ENCODE data around the gene TPK1. TPM values are rescaled to one million over a fixed set of nuclear protein-coding genes. Genes with fewer than 3 reads are reported as not detected.

The TPK1 gene
- total RNA-seq, 3 donors from 2014 or later: 11.4 to 14.2 (median 13.3) TPM

DNA sequence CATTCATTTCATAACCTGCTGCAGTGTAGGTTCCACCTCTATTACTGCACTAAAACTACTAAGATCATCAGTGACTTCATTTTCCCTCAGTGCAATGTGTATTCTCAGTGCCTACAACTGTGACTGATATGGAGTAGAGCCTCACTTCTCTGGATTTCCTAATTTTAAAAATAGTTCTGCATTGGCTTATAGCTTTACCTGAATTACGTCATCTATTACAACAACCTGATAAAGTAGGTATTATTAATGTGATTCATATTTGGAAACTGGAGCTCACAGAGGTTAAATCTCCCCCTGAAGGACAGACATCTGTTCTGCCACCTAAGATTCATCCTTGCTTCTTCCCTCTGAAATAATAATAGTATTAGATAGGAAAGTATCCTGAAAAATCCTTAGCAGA, 361.5 kb downstream of the TPK1 start:
- no peak overlapping the region for H3K4me3 ChIP-seq
- intact Hi-C loops (cut with DNase I, micrococcal nuclease): no loop called here
- ATAC-seq: no peak
- H3K4me1 ChIP-seq (ENCODE audit: low read depth): no peaks in the 10 kb centered on the region
- H3K36me3 ChIP-seq (ENCODE audit: low read depth): no peaks in the 10 kb centered on the region
- no peaks in the 10 kb centered on the region for H3K9me3 ChIP-seq
- TF ChIP-seq CTCF (IDR thresholded peaks at IDR 0.05): no peak
- no peak for DNase-seq

GRCh38 chr7:144473908-144474307, 361.9 kb downstream of the TPK1 start:
- H3K9me3 ChIP-seq: no peaks in the 10 kb centered on the region
- H3K4me3 ChIP-seq: no peak overlapping the region
- no peak for ATAC-seq
- no peak for TF ChIP-seq CTCF (IDR thresholded peaks at IDR 0.05)
- H3K4me1 ChIP-seq (ENCODE audit: low read depth): no peaks in the 10 kb centered on the region
- intact Hi-C loops (cut with DNase I, micrococcal nuclease): no loop called here
- DNase-seq: no peak
- H3K36me3 ChIP-seq (ENCODE audit: low read depth): no peaks in the 10 kb centered on the region

DNA sequence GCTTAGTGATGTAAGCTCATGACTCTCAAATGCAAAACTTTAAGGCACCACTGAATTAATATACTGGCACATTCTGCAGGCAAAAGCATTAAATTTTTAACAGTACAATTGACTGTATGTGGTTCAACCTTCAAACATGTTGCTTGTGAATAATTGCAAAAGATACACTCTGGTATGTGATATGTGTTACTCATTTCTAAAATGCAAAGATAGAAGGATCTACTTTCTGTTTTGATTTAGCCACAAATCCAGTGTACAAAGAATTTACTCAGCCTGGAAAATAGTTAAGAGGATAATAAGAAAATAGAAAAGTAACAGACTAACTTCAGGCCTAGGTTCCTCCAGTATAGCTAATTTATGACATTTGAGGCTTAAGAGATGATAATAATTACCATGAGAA, 365.8 kb downstream of the TPK1 start:
- H3K36me3 ChIP-seq (ENCODE audit: low read depth): no peaks in the 10 kb centered on the region
- H3K4me1 ChIP-seq (ENCODE audit: low read depth): no peaks in the 10 kb centered on the region
- H3K4me3 ChIP-seq: no peak overlapping the region
- ATAC-seq (no peak), DNase-seq (no peak)
- intact Hi-C loops (cut with DNase I, micrococcal nuclease): no loop called here
- H3K9me3 ChIP-seq: no peaks in the 10 kb centered on the region
- no peak for TF ChIP-seq CTCF (IDR thresholded peaks at IDR 0.05)

DNA sequence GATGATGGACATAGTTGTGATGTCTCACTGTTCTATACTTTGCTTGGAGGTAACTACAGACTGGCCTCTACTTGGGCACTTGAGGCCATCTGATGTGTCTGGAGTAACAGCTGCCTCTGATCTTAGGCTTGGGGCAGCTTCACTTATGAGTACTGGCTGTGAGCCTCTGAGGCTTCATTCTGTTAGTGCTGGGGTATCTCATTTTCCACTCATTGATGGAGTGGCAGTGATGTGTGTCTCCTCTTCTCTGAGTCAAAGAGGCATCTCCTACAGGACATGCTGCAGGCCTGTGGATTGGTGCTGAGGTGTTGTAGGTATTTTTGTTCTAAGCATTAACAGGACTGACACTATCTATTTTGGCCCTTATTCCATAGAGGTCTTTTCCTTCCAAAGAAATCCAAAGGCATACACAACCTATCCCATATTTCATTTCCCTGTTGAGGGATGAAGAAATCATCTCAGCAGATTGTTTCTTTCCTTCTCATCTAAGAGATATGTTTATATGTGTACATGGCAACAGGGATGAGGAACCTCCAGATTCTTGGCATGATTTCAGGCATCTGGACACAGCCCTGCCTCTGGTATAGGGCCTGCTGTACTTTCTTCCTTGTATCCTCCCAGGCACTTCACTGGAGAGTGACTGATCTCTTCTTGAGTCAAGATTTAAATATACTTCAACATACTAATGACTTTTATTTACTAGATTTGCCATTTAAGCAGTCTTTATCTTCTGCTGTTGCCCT, 366.7 kb downstream of the TPK1 start:
- H3K4me3 ChIP-seq: no peak overlapping the region
- intact Hi-C loops (cut with DNase I, micrococcal nuclease): no loop called here
- TF ChIP-seq CTCF (IDR thresholded peaks at IDR 0.05): no peak
- ATAC-seq: peak; percentile 38
- peaks cover 4% of the 10 kb centered on the region for H3K9me3 ChIP-seq
- no peaks in the 10 kb centered on the region for H3K36me3 ChIP-seq (ENCODE audit: low read depth)
- no peaks in the 10 kb centered on the region for H3K4me1 ChIP-seq (ENCODE audit: low read depth)
- DNase-seq: no peak

DNA sequence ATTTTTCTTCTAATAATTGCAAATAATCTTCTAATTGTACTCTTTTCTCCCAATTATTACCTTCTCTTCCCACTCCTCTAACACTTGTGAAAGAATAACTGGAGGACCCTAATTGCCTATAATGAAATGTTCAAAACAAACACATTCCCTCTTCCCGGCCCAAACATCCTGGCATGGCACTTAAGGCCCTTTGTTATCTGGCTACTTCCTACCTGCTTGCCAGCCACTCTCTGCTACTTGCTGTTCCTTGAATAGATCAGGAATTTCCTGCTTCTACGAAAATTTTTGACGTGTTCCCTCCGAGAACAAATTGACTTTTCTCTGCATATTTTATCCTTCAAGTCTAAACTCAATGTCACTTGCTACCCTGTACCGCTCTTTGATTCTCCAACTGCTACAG, 376.2 kb downstream of the TPK1 start:
- intact Hi-C loops (cut with DNase I, micrococcal nuclease): no loop called here

More for the DNA sequence above, 376.2 kb downstream of the TPK1 start:
- TF ChIP-seq CTCF (IDR thresholded peaks at IDR 0.05): no peak
- DNase-seq: no peak
- H3K4me3 ChIP-seq: no peak overlapping the region
- H3K36me3 ChIP-seq (ENCODE audit: low read depth): no peaks in the 10 kb centered on the region
- H3K9me3 ChIP-seq: peaks cover 9% of the 10 kb centered on the region
- no peak for ATAC-seq
- no peaks in the 10 kb centered on the region for H3K4me1 ChIP-seq (ENCODE audit: low read depth)
